Endothelial cell of umbilical vein (primary cell): ENCODE results near the gene CT47C1. TPM values are rescaled to one million over a fixed set of nuclear protein-coding genes. Genes with fewer than 3 reads are reported as not detected.

Source experiments
- BruUV-seq: library from RNA; stranded (reverse); fragments of 400-500 nt; replicated peaks from 2 replicates; lab custom pipeline; 2021; lab: Mats Ljungman, UMichigan
- CTCF ChIA-PET: fragments of 300-600, 350-600 bp; sonication (Branson Sonifier 250); formaldehyde crosslinking; loops from one replicate; lab custom pipeline; 2021; ENCODE audit warnings: antibody characterized with exemption, inconsistent platforms; lab: Charles Lee
- POLR2A ChIA-PET: fragments of 300-600, 350-600 bp; sonication (Branson Sonifier 250); formaldehyde crosslinking; loops from one replicate; lab custom pipeline; 2021; ENCODE audit warnings: antibody characterized with exemption, inconsistent platforms; lab: Charles Lee
- DNase-seq: peaks from one replicate; pipeline ENCODE4 v3.0.0-alpha.2; 2011; ENCODE audit warnings: low read depth, low spot score
- FAIRE-seq: peaks from 2 replicates; lab custom pipeline; 2011; peaks lifted over from hg19 to GRCh38; lab: Jason Lieb, UNC
- H2AFZ ChIP-seq: 2 replicates; pipeline ENCODE4 v1.6.0; 2012; ENCODE audit warnings: low read depth, low read length, control low read depth, inconsistent platforms
- H3K27ac ChIP-seq: 2 replicates; pipeline ENCODE4 v1.5.1; 2011; ENCODE audit warnings: low read depth, mild to moderate bottlenecking, control low read depth, low read length, moderate library complexity; ENCODE audit not compliant: insufficient read depth
- H3K27me3 ChIP-seq, 2 experiments: 2 replicates each; pipeline versions ENCODE4 v1.6.0 to v1.6.1; 2011; ENCODE audit warnings: low read length in 2 of 2, mixed read lengths in 1 of 2; ENCODE audit not compliant: control insufficient read depth in 2 of 2, insufficient read depth in 2 of 2
- H3K36me3 ChIP-seq, 2 experiments: 2 replicates in 1 of 2; 3 replicates in 1 of 2; pipeline ENCODE4 v1.5.1; 2011; ENCODE audit warnings: low read length in 2 of 2, mild to moderate bottlenecking in 1 of 2, moderate library complexity in 1 of 2; ENCODE audit not compliant: control insufficient read depth in 2 of 2, insufficient read depth in 2 of 2; ENCODE audit errors: extremely low read depth in 1 of 2
- H3K4me1 ChIP-seq: 3 replicates; pipeline ENCODE4 v1.5.1; 2011; ENCODE audit warnings: mild to moderate bottlenecking, low read length; ENCODE audit not compliant: control insufficient read depth, insufficient read depth; ENCODE audit errors: extremely low read depth
- H3K4me2 ChIP-seq: 2 replicates; pipeline ENCODE4 v1.6.1; 2011; ENCODE audit warnings: low read length, control low read depth, mixed read lengths; ENCODE audit not compliant: insufficient read depth
- H3K4me3 ChIP-seq, 3 experiments: fragments of 200-600 bp in 1 of 3; sonication (generic), shearing (Covaris generic) in 1 of 3; replicated peaks in 1 of 3; 2 replicates each; pipeline ENCODE4 v1.5.1; 2011 to 2016; ENCODE audit warnings: control low read depth in 3 of 3, low read length in 3 of 3, mild to moderate bottlenecking in 2 of 3, inconsistent platforms in 1 of 3, low read depth in 1 of 3, moderate library complexity in 1 of 3; ENCODE audit not compliant: insufficient read depth in 1 of 3
- H3K79me2 ChIP-seq: 2 replicates; pipeline ENCODE4 v1.6.0; 2012; ENCODE audit warnings: low read length, inconsistent platforms; ENCODE audit not compliant: control insufficient read depth, insufficient read depth
- H3K9ac ChIP-seq: replicated peaks from 2 replicates; pipeline ENCODE3; 2011; ENCODE audit warnings: low read length, control low read depth; ENCODE audit not compliant: insufficient read depth; ENCODE audit errors: extremely low read depth
- H3K9me1 ChIP-seq: replicated peaks from 3 replicates; pipeline ENCODE4 v1.6.0; 2011; ENCODE audit warnings: mild to moderate bottlenecking, low read length; ENCODE audit not compliant: control insufficient read depth, insufficient read depth; ENCODE audit errors: extremely low read depth
- H3K9me3 ChIP-seq: replicated peaks from 2 replicates; pipeline ENCODE4 v1.5.1; 2012; ENCODE audit warnings: low read length, inconsistent platforms; ENCODE audit not compliant: control insufficient read depth, insufficient read depth
- H4K20me1 ChIP-seq: replicated peaks from 2 replicates; pipeline ENCODE3; 2011; ENCODE audit warnings: mild to moderate bottlenecking, low read length; ENCODE audit not compliant: control insufficient read depth, insufficient read depth; ENCODE audit errors: extremely low read depth
- EZH2 ChIP-seq: IDR thresholded peaks from 2 replicates; pipeline ENCODE4 v1.6.1; 2012; ENCODE audit warnings: borderline replicate concordance, low read depth, mild to moderate bottlenecking, moderate library complexity, low read length, inconsistent platforms; ENCODE audit not compliant: severe bottlenecking
- FOS ChIP-seq: IDR thresholded peaks from 2 replicates; pipeline ENCODE4 v1.6.1; 2011; ENCODE audit warnings: mild to moderate bottlenecking, low read length, moderate library complexity, borderline replicate concordance; ENCODE audit not compliant: insufficient read depth
- GATA2 ChIP-seq: IDR thresholded peaks from 2 replicates; pipeline ENCODE4 v1.7.0; 2011; ENCODE audit warnings: low read depth, mild to moderate bottlenecking, moderate library complexity, mixed read lengths, low read length; ENCODE audit not compliant: insufficient read length, insufficient read depth
- JUN ChIP-seq: IDR thresholded peaks from 2 replicates; pipeline ENCODE4 v1.6.1; 2011; ENCODE audit warnings: borderline replicate concordance, low read depth; ENCODE audit not compliant: insufficient read length, insufficient read depth
- MAX ChIP-seq: IDR thresholded peaks from 2 replicates; pipeline ENCODE4 v1.6.1; 2011; ENCODE audit not compliant: insufficient read depth, insufficient read length
- MYC ChIP-seq: IDR thresholded peaks from one replicate; pipeline ENCODE4 v1.6.1; 2011; ENCODE audit warnings: mild to moderate bottlenecking, low read depth, low read length
- POLR2A ChIP-seq: IDR thresholded peaks from 2 replicates; pipeline ENCODE4 v1.6.1; 2012; ENCODE audit warnings: low read depth, mild to moderate bottlenecking, control low read depth, low read length
- POLR2AphosphoS5 ChIP-seq: IDR thresholded peaks from 2 replicates; pipeline ENCODE4 v1.6.1; 2012; ENCODE audit warnings: low read depth, mild to moderate bottlenecking, control low read depth, low read length, moderate library complexity; ENCODE audit not compliant: insufficient read depth
- dilution Hi-C: fragments of 300-500 bp; cut with MboI; formaldehyde crosslinking; loops from one replicate; pipeline ENCODE4 v1.15.0; 2019; ENCODE audit warnings: low sequenced_read_pairs; ENCODE audit not compliant: extremely low pct_ligation_motif_present
- intact Hi-C: fragments of 100-400 bp; cut with micrococcal nuclease; formaldehyde crosslinking; loops from one replicate; pipeline ENCODE4 v1.10.0; 2022
- polyA plus RNA-seq, 4 experiments: library from polyadenylated mRNA; depleted of rRNA in 3 of 4; stranded (reverse) in 3 of 4; unstranded in 1 of 4; fragments of >200 nt; gene quantifications; 2 replicates each; pipeline versions ENCODE4 v1.2.1 to v1.2.3, GENCODE V29; 2011 to 2012; ENCODE audit warnings: missing spikeins in 1 of 4
- total RNA-seq: library from RNA; stranded (reverse); gene quantifications from 2 replicates; pipeline ENCODE4 v1.2.3, GENCODE V29; 2021
- TF ChIP-seq, protein P1 (sequence below), 2 donors: IDR thresholded peaks; 1 replicate in 1 of 2; 2 replicates in 1 of 2; pipeline ENCODE4 v1.5.1; 2011; ENCODE audit warnings: low read length in 2 of 2, mild to moderate bottlenecking in 2 of 2, moderate library complexity in 2 of 2, control low read depth in 1 of 2, inconsistent platforms in 1 of 2, low read depth in 1 of 2; ENCODE audit not compliant: insufficient read depth in 1 of 2; ENCODE audit errors: extremely low read depth in 1 of 2

The CT47C1 gene
- total and polyA plus RNA-seq, 2 donors (not counting 3 experiments of a cell fraction or from before 2014, with no cell fraction given), result not detected

GRCh38 chrX:119084766-119085165 lies 12.0 kb downstream of the CT47C1 start:
- dilution Hi-C loops, result no loop called here
- FAIRE-seq, result no peak
- Histone ChIP-seq H3K9ac (no peak overlapping the region), H3K4me1 (no peaks in the 10 kb centered on the region), H3K4me2 (no peak overlapping the region), H3K4me3 (no peak overlapping the region), H3K9me3 (no peaks in the 10 kb centered on the region), H2AFZ (no peak overlapping the region), H3K9me1 (no peaks in the 10 kb centered on the region), H4K20me1 (no peaks in the 10 kb centered on the region), H3K27me3 (peaks cover 4 to 8% of the 10 kb centered on the region in 2 experiments), H3K79me2 (no peaks in the 10 kb centered on the region), H3K27ac (no peak overlapping the region), H3K36me3 (no peaks in the 10 kb centered on the region)
- BruUV-seq, result no TSS peak
- intact Hi-C loops, result no loop called here
- no peak for DNase-seq
- TF ChIP-seq, protein P1, sequence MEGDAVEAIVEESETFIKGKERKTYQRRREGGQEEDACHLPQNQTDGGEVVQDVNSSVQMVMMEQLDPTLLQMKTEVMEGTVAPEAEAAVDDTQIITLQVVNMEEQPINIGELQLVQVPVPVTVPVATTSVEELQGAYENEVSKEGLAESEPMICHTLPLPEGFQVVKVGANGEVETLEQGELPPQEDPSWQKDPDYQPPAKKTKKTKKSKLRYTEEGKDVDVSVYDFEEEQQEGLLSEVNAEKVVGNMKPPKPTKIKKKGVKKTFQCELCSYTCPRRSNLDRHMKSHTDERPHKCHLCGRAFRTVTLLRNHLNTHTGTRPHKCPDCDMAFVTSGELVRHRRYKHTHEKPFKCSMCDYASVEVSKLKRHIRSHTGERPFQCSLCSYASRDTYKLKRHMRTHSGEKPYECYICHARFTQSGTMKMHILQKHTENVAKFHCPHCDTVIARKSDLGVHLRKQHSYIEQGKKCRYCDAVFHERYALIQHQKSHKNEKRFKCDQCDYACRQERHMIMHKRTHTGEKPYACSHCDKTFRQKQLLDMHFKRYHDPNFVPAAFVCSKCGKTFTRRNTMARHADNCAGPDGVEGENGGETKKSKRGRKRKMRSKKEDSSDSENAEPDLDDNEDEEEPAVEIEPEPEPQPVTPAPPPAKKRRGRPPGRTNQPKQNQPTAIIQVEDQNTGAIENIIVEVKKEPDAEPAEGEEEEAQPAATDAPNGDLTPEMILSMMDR (IDR thresholded peaks at IDR 0.05; ENCODE audit: extremely low read depth in 1 of 2, insufficient read depth in 1 of 2, low read depth in 1 of 2, low read length in 2 of 2), result no peak
- TF ChIP-seq EZH2 (no peak), POLR2AphosphoS5 (no peak), MYC (no peak), MAX (no peak), FOS (no peak), JUN (no peak), POLR2A (no peak), GATA2 (no peak)
- POLR2A ChIA-PET, result no interaction called here
- CTCF ChIA-PET, result no interaction called here
